Esophagus muscularis mucosa (tissue), 4 donors: ENCODE results near the gene ANXA5.

ENCODE experiments used
- EP300 ChIP-seq: sonication (generic); formaldehyde crosslinking; IDR thresholded peaks from one replicate; pipeline ENCODE4 v1.6.1; 2017; ENCODE audit warnings: antibody characterized with exemption
- POLR2A ChIP-seq: fragments of 450-650 bp; IDR thresholded peaks from one replicate; pipeline ENCODE4 v1.6.1; 2017; ENCODE audit warnings: antibody characterized with exemption, moderate library complexity, mild to moderate bottlenecking, low read depth
- POLR2AphosphoS5 ChIP-seq, 2 donors: sonication (generic); formaldehyde crosslinking; IDR thresholded peaks; one replicate each; pipeline ENCODE4 v1.6.1; 2017; ENCODE audit warnings: antibody characterized with exemption in 2 of 2
- TF ChIP-seq, protein P1 (sequence below), 3 experiments: fragments of 200-600 bp in 2 of 3; fragments of 450-650 bp in 1 of 3; sonication (generic) in 2 of 3; IDR thresholded peaks; one replicate each; pipeline ENCODE4 v1.5.1; 2017 to 2019; ENCODE audit warnings: antibody characterized with exemption in 3 of 3, mild to moderate bottlenecking in 2 of 3, moderate library complexity in 1 of 3

DNA sequence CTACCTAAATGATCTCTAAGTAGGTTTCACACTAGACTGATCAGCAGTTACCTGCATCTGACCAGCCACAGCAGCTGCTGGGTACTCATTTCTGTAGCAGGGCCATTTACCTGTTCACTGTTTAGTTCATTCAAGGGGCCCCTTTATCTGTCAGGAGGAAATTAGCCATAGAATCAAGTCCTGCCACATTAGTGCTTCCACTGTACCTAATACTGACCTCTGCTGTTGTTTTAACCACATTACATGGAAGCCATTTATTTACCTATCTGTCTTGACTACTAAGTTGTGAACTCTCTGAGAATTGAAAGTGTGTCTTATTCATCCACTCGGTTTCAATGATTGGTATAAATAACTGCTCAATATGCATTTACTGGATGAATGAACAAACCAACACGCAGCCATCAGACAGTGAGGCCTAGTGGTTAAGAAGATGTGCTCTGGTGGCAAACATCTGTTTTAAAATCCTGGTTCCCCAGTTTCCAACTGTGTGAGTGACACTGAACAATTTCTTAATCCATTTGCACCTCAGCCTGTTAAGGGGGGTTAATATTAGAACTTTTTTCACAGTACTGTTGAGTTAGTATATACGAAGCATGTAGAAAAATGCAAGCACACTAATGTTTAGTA lies 30.0 kb upstream of the ANXA5 start:
- TF ChIP-seq, protein P1, sequence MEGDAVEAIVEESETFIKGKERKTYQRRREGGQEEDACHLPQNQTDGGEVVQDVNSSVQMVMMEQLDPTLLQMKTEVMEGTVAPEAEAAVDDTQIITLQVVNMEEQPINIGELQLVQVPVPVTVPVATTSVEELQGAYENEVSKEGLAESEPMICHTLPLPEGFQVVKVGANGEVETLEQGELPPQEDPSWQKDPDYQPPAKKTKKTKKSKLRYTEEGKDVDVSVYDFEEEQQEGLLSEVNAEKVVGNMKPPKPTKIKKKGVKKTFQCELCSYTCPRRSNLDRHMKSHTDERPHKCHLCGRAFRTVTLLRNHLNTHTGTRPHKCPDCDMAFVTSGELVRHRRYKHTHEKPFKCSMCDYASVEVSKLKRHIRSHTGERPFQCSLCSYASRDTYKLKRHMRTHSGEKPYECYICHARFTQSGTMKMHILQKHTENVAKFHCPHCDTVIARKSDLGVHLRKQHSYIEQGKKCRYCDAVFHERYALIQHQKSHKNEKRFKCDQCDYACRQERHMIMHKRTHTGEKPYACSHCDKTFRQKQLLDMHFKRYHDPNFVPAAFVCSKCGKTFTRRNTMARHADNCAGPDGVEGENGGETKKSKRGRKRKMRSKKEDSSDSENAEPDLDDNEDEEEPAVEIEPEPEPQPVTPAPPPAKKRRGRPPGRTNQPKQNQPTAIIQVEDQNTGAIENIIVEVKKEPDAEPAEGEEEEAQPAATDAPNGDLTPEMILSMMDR (IDR thresholded peaks at IDR 0.05), result peak; percentile 67 to 84 (median 74)
- TF ChIP-seq POLR2A, result no peak
- peak in 1 of 2 donors; percentile 20 for TF ChIP-seq POLR2AphosphoS5 (IDR thresholded peaks at IDR 0.05)
- no peak for TF ChIP-seq EP300
